ENCODE data around the gene TULP1.
"Not testable (repeated sequence)": the region's sequence is repeated elsewhere in the genome, so short reads cannot be mapped to it uniquely, and the experiment has no call there.

The TULP1 gene

DNA sequence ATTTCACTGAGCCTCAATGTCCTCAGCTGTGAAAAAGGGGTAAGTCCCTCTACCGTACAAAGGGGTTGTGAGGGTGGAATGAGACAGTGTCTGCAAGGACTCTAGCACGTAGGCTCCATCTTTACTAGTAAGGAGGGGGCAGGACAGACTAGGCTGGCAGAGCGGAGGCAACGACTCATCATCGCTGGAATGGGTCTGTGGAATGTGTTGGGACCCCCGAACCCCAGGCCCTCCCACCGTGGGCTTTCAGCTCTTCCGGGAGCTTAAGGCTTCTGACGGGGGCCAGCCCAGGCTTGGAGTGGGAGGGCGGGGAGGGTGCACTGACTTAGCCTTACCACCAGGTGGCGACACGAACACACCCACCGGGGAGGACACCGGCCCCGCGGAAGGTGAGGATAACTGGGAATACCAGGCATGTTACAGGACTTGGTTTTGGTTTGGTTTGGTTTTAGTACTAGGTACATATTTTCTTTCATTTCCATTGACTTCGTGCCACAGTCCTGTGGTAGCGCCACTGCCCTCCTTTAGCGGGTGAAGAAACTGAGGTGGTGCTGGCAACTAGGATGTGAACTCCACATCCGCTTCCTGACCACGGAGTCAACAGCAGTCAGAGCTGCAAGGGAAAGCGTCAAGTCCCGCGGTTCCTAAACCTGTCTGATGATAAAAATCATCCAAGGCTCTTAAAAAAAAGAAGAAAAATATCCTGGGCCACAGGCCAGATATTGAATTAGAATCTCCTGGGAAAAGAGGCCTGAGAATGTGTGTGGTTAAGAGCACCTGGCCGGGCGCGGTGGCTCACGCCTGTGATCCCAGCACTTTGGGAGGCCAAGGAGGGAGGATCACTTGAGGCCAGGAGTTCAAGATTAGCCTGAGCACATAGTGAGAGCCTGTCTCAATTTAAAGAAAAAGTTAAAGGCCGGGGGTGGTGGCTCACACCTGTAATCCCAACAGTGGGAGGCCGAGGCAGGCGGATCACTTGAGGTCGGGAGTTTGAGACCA lies 10.3 kb upstream of the TULP1 start:
- CTCF ChIA-PET = interaction anchor here (0.7 to 3.6 kb wide), 20 partner anchors 8 to 213 kb away, joined by 3 to 18 read pairs (median 4); partner anchors contain the start of gene FANCE
- H3K27me3 ChIP-seq (replicated peaks in 2 of 5; ENCODE audit: control insufficient read depth in 4 of 5, insufficient read depth in 5 of 5, low read length in 4 of 5) = peaks cover 0 to 2% (median 0%) of the 10 kb centered on the region in 5 experiments
- peaks cover 0 to 11% (median 5%) of the 10 kb centered on the region in 4 experiments for H3K4me1 ChIP-seq (ENCODE audit: control extremely low read depth in 1 of 4, control insufficient read depth in 4 of 4, insufficient read depth in 4 of 4, low read length in 3 of 4)
- H3K36me3 ChIP-seq (ENCODE audit: control insufficient read depth in 4 of 4, insufficient read depth in 4 of 4, low read length in 3 of 4) = no peaks in the 10 kb centered on the region
- peak overlapping the region in 4 of 7 experiments; percentile 14 to 68 (median 48) for H3K4me3 ChIP-seq (ENCODE audit: control insufficient read depth in 1 of 7, extremely low read depth in 1 of 7, insufficient read depth in 4 of 7, low read depth in 2 of 7, low read length in 6 of 7)
- POLR2A ChIA-PET = no interaction called here
- 30% methylated on average over 24 of the region's 32 CpGs for WGBS (ENCODE audit: insufficient coverage)
- no peaks in the 10 kb centered on the region for H3K9me3 ChIP-seq (ENCODE audit: control extremely low read depth in 1 of 5, control insufficient read depth in 4 of 5, insufficient read depth in 2 of 5, low read depth in 1 of 5, low read length in 4 of 5)
- peak; percentile 64 to 88 (median 86) for DNase-seq
- no peak overlapping the region for H3K27ac ChIP-seq (ENCODE audit: insufficient read depth in 1 of 2, low read depth in 1 of 2, low read length in 2 of 2, poor library complexity in 1 of 2, severe bottlenecking in 2 of 2)

DNA sequence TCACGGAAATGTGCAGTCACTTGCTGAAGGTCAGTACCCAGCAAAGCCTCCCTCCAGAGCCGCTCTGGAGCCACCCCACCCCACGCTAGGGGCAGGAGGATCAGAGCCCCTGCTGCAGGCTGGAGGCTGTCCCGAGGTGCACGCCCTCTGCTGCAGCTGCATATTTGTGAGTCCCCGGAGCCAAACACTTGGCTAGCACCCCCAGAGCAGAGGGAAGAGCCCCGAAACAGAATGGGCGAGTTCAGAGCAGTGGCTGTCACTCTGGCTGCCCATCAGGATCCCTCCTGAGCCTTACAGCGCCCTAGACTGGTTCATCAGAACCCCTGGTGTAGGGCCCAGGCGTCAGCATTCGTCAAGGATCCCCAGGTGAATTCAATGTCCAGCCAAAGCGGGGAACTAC lies 9.5 kb upstream of the TULP1 start:
- ChIA-PET POLR2A (no interaction called here), CTCF (interaction anchor here (0.6 to 3.6 kb wide), 15 partner anchors 10 to 214 kb away, joined by 3 to 18 read pairs (median 4); partner anchors contain the start of gene FANCE)
- Histone ChIP-seq H3K36me3 (ENCODE audit: control insufficient read depth in 4 of 4, insufficient read depth in 4 of 4, low read length in 3 of 4) (no peaks in the 10 kb centered on the region), H3K4me3 (ENCODE audit: control insufficient read depth in 1 of 7, extremely low read depth in 1 of 7, insufficient read depth in 4 of 7, low read depth in 2 of 7, low read length in 6 of 7) (no peak overlapping the region), H3K27ac (ENCODE audit: insufficient read depth in 1 of 2, low read depth in 1 of 2, low read length in 2 of 2, poor library complexity in 1 of 2, severe bottlenecking in 2 of 2) (no peak overlapping the region), H3K4me1 (ENCODE audit: control extremely low read depth in 1 of 4, control insufficient read depth in 4 of 4, insufficient read depth in 4 of 4, low read length in 3 of 4) (peaks cover 0 to 11% (median 5%) of the 10 kb centered on the region in 4 experiments), H3K27me3 (replicated peaks in 2 of 5; ENCODE audit: control insufficient read depth in 4 of 5, insufficient read depth in 5 of 5, low read length in 4 of 5) (peaks cover 0 to 2% (median 0%) of the 10 kb centered on the region in 5 experiments), H3K9me3 (ENCODE audit: control extremely low read depth in 1 of 5, control insufficient read depth in 4 of 5, insufficient read depth in 2 of 5, low read depth in 1 of 5, low read length in 4 of 5) (no peaks in the 10 kb centered on the region)
- 95% methylated on average over 12 of the region's 12 CpGs for WGBS (ENCODE audit: insufficient coverage)
- DNase-seq = no peak

DNA sequence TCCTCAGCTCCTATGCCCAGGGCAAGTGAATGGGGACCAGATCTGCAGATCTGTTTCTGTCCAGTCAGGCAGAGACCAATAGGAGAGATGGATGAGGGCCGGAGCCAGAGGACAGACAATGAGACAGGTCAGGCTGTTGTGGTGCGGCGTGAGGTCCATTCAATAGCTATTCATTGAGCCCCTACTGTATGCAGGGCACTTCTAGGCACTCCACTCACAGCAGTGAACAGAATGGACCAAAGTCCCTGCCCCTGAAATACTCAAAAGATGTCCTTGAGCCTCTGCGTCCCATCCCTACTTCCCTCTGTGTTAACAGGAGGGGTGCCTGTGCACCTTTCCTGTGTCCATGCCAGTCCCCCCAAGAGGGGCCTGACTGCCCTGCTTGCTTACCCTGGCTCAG lies 8.5 kb upstream of the TULP1 start:
- Histone ChIP-seq H3K36me3 (ENCODE audit: control insufficient read depth in 4 of 4, insufficient read depth in 4 of 4, low read length in 3 of 4) (no peaks in the 10 kb centered on the region), H3K9me3 (ENCODE audit: control extremely low read depth in 1 of 5, control insufficient read depth in 4 of 5, insufficient read depth in 2 of 5, low read depth in 1 of 5, low read length in 4 of 5) (no peaks in the 10 kb centered on the region), H3K4me3 (ENCODE audit: control insufficient read depth in 1 of 7, extremely low read depth in 1 of 7, insufficient read depth in 4 of 7, low read depth in 2 of 7, low read length in 6 of 7) (no peak overlapping the region), H3K27ac (ENCODE audit: insufficient read depth in 1 of 2, low read depth in 1 of 2, low read length in 2 of 2, poor library complexity in 1 of 2, severe bottlenecking in 2 of 2) (no peak overlapping the region), H3K27me3 (replicated peaks in 2 of 5; ENCODE audit: control insufficient read depth in 4 of 5, insufficient read depth in 5 of 5, low read length in 4 of 5) (peaks cover 0 to 2% (median 0%) of the 10 kb centered on the region in 5 experiments), H3K4me1 (ENCODE audit: control extremely low read depth in 1 of 4, control insufficient read depth in 4 of 4, insufficient read depth in 4 of 4, low read length in 3 of 4) (peaks cover 0 to 11% (median 5%) of the 10 kb centered on the region in 4 experiments)
- no peak for DNase-seq
- WGBS (ENCODE audit: insufficient coverage) = 100% methylated on average over 4 of the region's 4 CpGs
- CTCF ChIA-PET = interaction anchor here (1.2 to 3.6 kb wide), 7 partner anchors 11 to 216 kb away, joined by 3 to 18 read pairs (median 7); partner anchors contain the start of genes ARMC12 and FANCE
- POLR2A ChIA-PET = no interaction called here

DNA sequence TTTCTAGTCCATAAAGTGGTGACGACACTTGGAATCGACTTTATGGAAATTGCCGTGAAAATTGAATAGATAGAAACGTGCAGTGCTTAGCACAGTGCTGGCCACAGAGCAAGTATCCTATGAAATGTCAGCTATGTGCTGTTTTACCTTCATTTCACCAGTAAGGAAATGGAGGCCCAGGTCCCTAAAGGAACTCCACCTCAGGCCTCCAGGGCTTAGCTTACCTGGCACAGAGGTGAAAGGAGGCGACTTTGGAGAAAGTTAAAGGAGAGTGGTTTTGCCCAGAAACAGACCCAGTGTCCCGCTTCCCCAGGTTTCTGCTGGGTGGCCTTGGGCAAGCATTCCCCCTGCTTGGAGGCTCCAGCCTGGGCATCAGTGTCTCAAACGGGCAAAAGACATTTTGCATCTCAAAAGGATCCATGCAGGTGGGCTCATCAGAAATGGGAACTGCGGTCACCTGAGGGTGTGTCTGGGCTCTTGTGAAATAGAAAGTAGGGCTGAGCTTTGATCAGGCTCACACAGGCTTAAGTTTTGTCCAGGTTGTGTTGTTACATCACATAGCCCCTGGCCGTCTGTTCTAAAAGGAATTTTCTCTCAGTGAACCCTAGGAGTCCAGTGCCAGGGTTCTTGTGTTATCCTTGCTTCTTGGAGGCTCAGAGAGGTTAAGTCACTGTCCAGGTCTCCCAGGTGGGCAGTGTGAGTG lies 6.8 kb upstream of the TULP1 start:
- ChIA-PET CTCF (interaction anchor here (2.0 kb wide), 1 partner anchor 33 kb away, joined by 9 read pairs; no protein-coding TSS in a partner anchor), POLR2A (no interaction called here)
- Histone ChIP-seq H3K4me1 (ENCODE audit: control extremely low read depth in 1 of 4, control insufficient read depth in 4 of 4, insufficient read depth in 4 of 4, low read length in 3 of 4) (peaks cover 0 to 11% (median 5%) of the 10 kb centered on the region in 4 experiments), H3K27me3 (replicated peaks in 2 of 5; ENCODE audit: control insufficient read depth in 4 of 5, insufficient read depth in 5 of 5, low read length in 4 of 5) (peaks cover 0 to 2% (median 0%) of the 10 kb centered on the region in 5 experiments), H3K9me3 (ENCODE audit: control extremely low read depth in 1 of 5, control insufficient read depth in 4 of 5, insufficient read depth in 2 of 5, low read depth in 1 of 5, low read length in 4 of 5) (no peaks in the 10 kb centered on the region), H3K27ac (ENCODE audit: insufficient read depth in 1 of 2, low read depth in 1 of 2, low read length in 2 of 2, poor library complexity in 1 of 2, severe bottlenecking in 2 of 2) (no peak overlapping the region), H3K36me3 (ENCODE audit: control insufficient read depth in 4 of 4, insufficient read depth in 4 of 4, low read length in 3 of 4) (no peaks in the 10 kb centered on the region), H3K4me3 (ENCODE audit: control insufficient read depth in 1 of 7, extremely low read depth in 1 of 7, insufficient read depth in 4 of 7, low read depth in 2 of 7, low read length in 6 of 7) (no peak overlapping the region)
- 90% methylated on average over 9 of the region's 9 CpGs for WGBS (ENCODE audit: insufficient coverage)
- DNase-seq = no peak

DNA sequence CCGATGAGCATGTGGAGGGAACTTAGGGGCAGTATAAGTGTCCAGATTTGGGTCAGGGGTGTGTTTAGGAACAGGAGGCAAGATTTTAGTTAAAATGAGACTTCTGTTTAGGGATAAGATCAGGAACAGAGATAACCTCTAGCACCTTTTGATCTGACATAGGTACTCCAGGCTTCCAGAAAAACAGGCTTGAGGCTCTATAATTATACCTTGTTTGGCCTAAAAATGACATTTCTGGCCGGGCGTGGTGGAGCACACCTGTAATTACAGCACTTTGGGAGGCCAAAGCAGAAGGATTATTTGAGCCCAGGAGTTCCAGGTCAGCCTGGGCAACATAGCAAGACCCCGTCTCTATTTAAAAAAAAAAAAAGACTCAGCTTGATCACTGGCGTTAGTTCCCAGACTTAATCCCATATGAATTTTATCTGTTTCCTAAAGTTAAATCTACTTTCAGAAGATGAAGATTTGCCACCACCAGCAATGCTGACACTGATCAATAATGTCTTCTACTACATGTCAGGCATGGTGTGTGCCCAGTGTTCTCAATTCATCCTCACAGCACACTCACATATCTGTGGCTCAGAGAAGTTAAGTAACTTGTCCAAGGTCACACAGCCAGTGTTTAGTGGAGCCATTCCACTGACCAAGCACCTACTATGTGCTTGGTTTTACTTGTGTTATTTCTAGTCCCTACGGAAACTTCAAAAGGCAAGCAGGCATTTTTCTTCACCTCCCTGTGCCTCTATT lies 6.0 kb upstream of the TULP1 start:
- DNase-seq = no peak
- H3K4me3 ChIP-seq (ENCODE audit: control insufficient read depth in 1 of 7, extremely low read depth in 1 of 7, insufficient read depth in 4 of 7, low read depth in 2 of 7, low read length in 6 of 7) = no peak overlapping the region
- H3K9me3 ChIP-seq (ENCODE audit: control extremely low read depth in 1 of 5, control insufficient read depth in 4 of 5, insufficient read depth in 2 of 5, low read depth in 1 of 5, low read length in 4 of 5) = no peaks in the 10 kb centered on the region
- H3K27ac ChIP-seq (ENCODE audit: insufficient read depth in 1 of 2, low read depth in 1 of 2, low read length in 2 of 2, poor library complexity in 1 of 2, severe bottlenecking in 2 of 2) = no peak overlapping the region
- ChIA-PET CTCF (no interaction called here), POLR2A (no interaction called here)
- no peaks in the 10 kb centered on the region for H3K36me3 ChIP-seq (ENCODE audit: control insufficient read depth in 4 of 4, insufficient read depth in 4 of 4, low read length in 3 of 4)
- WGBS (ENCODE audit: insufficient coverage) = 100% methylated on average over 5 of the region's 6 CpGs
- peaks cover 0 to 2% (median 0%) of the 10 kb centered on the region in 5 experiments for H3K27me3 ChIP-seq (replicated peaks in 2 of 5; ENCODE audit: control insufficient read depth in 4 of 5, insufficient read depth in 5 of 5, low read length in 4 of 5)
- H3K4me1 ChIP-seq (ENCODE audit: control extremely low read depth in 1 of 4, control insufficient read depth in 4 of 4, insufficient read depth in 4 of 4, low read length in 3 of 4) = peaks cover 0 to 11% (median 5%) of the 10 kb centered on the region in 4 experiments

DNA sequence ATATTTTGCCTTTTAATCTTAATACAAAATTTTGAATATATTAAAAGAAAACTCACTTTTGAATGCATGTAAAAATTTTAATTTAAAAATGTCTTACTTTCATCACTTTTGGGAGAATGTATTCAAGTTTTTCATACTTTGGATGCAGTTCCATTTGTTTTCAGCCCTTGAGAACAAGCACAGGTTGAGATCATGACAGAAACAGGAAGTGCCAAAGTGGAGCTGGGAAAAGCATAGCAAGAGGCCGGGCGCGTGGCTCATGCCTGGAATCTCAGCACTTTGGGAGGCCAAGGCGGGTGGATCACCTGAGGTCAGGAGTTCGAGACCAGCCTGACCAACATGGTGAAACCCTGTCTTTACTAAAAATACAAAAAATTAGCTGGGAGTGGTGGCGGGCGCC lies 5.3 kb upstream of the TULP1 start:
- CTCF ChIA-PET = interaction anchor here (1.0 kb wide), 1 partner anchor 39 kb away, joined by 3 read pairs; no protein-coding TSS in a partner anchor
- H3K9me3 ChIP-seq (ENCODE audit: control extremely low read depth in 1 of 5, control insufficient read depth in 4 of 5, insufficient read depth in 2 of 5, low read depth in 1 of 5, low read length in 4 of 5); H3K36me3 ChIP-seq (ENCODE audit: control insufficient read depth in 4 of 4, insufficient read depth in 4 of 4, low read length in 3 of 4); DNase-seq; H3K4me3 ChIP-seq (ENCODE audit: control insufficient read depth in 1 of 7, extremely low read depth in 1 of 7, insufficient read depth in 4 of 7, low read depth in 2 of 7, low read length in 6 of 7); H3K4me1 ChIP-seq (ENCODE audit: control extremely low read depth in 1 of 4, control insufficient read depth in 4 of 4, insufficient read depth in 4 of 4, low read length in 3 of 4); H3K27ac ChIP-seq (ENCODE audit: insufficient read depth in 1 of 2, low read depth in 1 of 2, low read length in 2 of 2, poor library complexity in 1 of 2, severe bottlenecking in 2 of 2); H3K27me3 ChIP-seq (replicated peaks in 2 of 5; ENCODE audit: control insufficient read depth in 4 of 5, insufficient read depth in 5 of 5, low read length in 4 of 5): not testable (repeated sequence)
- no CpG with 5 or more reads among the region's 7 CpGs for WGBS (ENCODE audit: insufficient coverage)
- POLR2A ChIA-PET = interaction anchor here (0.9 kb wide), 1 partner anchor 173 kb away, joined by 3 read pairs; no protein-coding TSS in a partner anchor
